Measurements from ENCODE around the gene LSR. TPM values are rescaled to one million over a fixed set of nuclear protein-coding genes. Genes with fewer than 3 reads are reported as not detected.
A peak's percentile ranks its signal among the peaks of the same experiment; 100 is the strongest.

Gene LSR
- total RNA-seq, 1 donor from 2014 or later, result 1.0 TPM

DNA sequence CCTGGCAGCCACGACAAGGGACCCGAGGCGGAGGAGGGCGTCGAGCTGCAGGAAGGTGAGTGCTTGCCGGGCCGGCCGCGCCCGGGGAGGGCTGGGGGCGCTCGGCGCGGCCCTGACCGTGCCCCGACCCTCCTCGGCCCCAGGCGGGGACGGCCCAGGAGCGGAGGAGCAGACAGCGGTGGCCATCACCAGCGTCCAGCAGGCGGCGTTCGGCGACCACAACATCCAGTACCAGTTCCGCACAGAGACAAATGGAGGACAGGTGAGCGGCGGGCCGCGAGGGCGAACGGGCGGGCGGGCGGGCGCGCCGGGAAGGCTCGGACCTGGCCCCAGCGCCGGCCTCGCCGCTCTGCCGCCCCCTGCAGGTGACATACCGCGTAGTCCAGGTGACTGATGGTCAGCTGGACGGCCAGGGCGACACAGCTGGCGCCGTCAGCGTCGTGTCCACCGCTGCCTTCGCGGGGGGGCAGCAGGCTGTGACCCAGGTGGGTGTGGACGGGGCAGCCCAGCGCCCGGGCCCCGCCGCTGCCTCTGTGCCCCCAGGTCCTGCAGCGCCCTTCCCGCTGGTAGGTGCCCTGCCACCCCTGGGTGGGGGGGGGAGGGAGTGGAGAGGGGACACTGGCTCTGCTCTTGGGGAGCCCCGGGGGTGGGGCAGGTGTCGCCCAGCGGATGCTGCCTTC, 20.8 kb downstream of the LSR start:
- intact Hi-C loops (cut with micrococcal nuclease), result loop anchor here (2.0 to 5.0 kb wide), 5 partner anchors 62 to 448 kb away; partner anchors contain the start of genes FFAR1, FXYD5, FXYD7 and KMT2B
- H3K36me3 Mint-ChIP-seq (ENCODE audit: low read depth), result peaks cover 57% of the 10 kb centered on the region

DNA sequence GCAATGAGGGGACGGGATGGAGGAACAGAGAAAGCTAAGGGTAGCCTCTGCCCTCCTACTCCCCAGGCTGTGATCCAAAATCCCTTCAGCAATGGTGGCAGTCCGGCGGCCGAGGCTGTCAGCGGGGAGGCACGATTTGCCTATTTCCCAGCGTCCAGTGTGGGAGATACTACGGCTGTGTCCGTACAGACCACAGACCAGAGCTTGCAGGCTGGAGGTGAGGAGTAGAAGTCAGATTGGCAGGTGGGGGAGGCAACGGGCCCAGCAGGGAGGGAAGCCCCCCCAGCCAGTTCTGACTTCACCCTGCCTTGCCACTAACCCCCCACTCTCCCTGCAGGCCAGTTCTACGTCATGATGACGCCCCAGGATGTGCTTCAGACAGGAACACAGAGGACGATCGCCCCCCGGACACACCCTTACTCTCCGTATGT, 21.6 kb downstream of the LSR start:
- intact Hi-C loops (cut with micrococcal nuclease), result no loop called here
- H3K4me1 Mint-ChIP-seq (ENCODE audit: low read depth), result peaks cover 12% of the 10 kb centered on the region
- no peaks in the 10 kb centered on the region for H3K9me3 Mint-ChIP-seq
- H3K27me3 Mint-ChIP-seq (ENCODE audit: low read depth), result no peaks in the 10 kb centered on the region
- no peak overlapping the region for H3K27ac Mint-ChIP-seq
- DNase-seq (ENCODE audit: low spot score), result no peak
- peak overlapping the region; percentile 66 for H3K4me3 Mint-ChIP-seq (ENCODE audit: low read depth)
- H3K36me3 Mint-ChIP-seq (ENCODE audit: low read depth), result peaks cover 62% of the 10 kb centered on the region

More for the DNA sequence above, 20.8 kb downstream of the LSR start:
- DNase-seq (ENCODE audit: low spot score), result peak; percentile 76
- Mint-ChIP-seq H3K9me3 (no peaks in the 10 kb centered on the region), H3K4me1 (ENCODE audit: low read depth) (peaks cover 12% of the 10 kb centered on the region), H3K4me3 (ENCODE audit: low read depth) (peak overlapping the region; percentile 72), H3K27ac (peak overlapping the region; percentile 67), H3K27me3 (ENCODE audit: low read depth) (no peaks in the 10 kb centered on the region)

DNA sequence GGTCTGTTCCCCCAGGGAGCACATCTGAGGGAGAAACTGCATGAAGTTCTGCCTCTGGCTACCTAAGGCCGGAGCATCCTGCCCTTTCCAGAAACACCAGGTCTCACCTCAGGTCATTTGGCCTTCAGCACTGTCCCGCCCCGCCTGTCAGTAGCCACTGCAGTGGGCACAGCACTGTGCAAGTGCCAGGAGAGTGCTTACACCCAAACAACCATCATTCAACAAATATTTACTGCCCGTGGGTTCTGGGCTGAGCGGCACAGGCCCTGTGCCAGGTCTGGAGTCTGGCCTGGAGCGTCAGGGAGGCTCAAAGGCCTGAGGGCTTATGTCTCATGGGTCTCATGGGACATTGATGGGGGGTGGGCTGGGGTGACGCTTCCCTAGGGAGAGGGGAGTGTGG, 22.7 kb downstream of the LSR start:
- Mint-ChIP-seq H3K27me3 (ENCODE audit: low read depth) (no peaks in the 10 kb centered on the region), H3K36me3 (ENCODE audit: low read depth) (peaks cover 64% of the 10 kb centered on the region), H3K4me1 (ENCODE audit: low read depth) (peaks cover 5% of the 10 kb centered on the region), H3K4me3 (ENCODE audit: low read depth) (no peak overlapping the region), H3K9me3 (no peaks in the 10 kb centered on the region), H3K27ac (no peak overlapping the region)
- intact Hi-C loops (cut with micrococcal nuclease), result no loop called here
- DNase-seq (ENCODE audit: low spot score), result no peak

DNA sequence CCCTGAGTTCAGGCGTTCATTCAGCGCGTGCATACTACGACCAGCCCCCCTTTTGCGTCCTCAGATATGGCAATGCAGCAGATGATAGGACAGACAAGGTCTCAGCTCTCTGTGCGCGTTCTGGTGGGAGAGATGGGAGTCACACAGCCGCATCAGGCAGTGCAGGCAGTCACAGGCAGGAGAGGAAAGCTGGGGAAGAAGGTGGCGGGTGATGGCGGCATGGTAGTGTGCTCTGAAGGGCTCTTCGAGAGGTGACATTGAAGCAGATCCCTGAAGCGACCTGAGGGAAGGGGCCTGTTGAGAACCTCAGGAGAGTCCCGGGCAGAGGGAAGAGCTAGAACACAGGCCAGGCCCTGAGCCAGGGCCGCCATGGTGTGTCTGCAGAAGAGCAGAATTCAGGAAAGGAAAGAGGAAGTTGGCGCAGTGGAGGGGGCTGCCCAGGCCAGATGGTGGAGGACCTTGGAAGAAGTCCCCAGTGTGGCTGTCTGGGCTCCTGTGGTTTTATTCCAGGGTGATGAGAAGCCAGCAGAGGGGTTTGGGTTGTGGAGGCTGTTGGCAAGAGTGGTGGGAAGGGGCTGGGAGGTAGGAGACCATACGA, 23.4 kb downstream of the LSR start:
- intact Hi-C loops (cut with micrococcal nuclease), result no loop called here
- Mint-ChIP-seq H3K4me1 (ENCODE audit: low read depth) (peaks cover 7% of the 10 kb centered on the region), H3K36me3 (ENCODE audit: low read depth) (peaks cover 69% of the 10 kb centered on the region), H3K9me3 (no peaks in the 10 kb centered on the region), H3K27me3 (ENCODE audit: low read depth) (no peaks in the 10 kb centered on the region), H3K27ac (no peak overlapping the region), H3K4me3 (ENCODE audit: low read depth) (no peak overlapping the region)
- DNase-seq (ENCODE audit: low spot score), result no peak

DNA sequence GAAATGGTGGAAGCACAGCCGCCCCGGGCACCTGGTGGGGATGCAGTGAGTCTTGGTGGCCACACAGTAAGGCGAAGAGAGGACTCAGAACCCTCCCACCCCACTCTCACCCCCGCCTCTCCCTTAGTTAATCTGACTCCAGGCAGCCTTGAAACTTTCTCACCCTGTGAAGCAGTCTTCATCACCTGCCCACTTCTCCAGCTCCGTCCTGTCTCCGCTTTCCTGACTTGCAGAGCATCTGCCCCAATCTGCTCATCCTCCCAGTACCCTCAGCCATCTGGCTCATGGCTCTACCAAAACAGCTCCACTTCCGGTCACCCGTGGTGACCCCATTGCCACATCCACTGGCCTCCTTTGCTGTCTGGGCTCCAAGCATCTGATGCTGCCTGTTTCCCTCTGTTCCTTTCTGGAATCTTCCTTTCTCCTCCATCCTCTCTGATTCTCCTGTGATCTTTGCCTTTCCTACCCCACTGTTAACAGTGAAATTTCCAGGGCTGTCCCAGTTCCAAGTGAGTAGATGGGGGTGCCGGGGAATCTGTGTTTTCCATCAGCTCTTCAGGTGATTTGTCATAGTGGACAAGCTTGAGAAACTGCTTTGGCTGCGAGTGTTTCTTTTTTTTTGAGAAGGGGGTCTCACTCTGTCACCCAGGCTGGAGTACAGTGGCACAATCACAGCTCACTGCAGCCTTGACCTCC, 24.3 kb downstream of the LSR start:
- no peak for DNase-seq (ENCODE audit: low spot score)
- no peak overlapping the region for H3K27ac Mint-ChIP-seq
- H3K9me3 Mint-ChIP-seq, result no peaks in the 10 kb centered on the region
- peaks cover 67% of the 10 kb centered on the region for H3K36me3 Mint-ChIP-seq (ENCODE audit: low read depth)
- no peak overlapping the region for H3K4me3 Mint-ChIP-seq (ENCODE audit: low read depth)
- H3K4me1 Mint-ChIP-seq (ENCODE audit: low read depth), result peaks cover 7% of the 10 kb centered on the region
- H3K27me3 Mint-ChIP-seq (ENCODE audit: low read depth), result no peaks in the 10 kb centered on the region
- intact Hi-C loops (cut with micrococcal nuclease), result no loop called here

DNA sequence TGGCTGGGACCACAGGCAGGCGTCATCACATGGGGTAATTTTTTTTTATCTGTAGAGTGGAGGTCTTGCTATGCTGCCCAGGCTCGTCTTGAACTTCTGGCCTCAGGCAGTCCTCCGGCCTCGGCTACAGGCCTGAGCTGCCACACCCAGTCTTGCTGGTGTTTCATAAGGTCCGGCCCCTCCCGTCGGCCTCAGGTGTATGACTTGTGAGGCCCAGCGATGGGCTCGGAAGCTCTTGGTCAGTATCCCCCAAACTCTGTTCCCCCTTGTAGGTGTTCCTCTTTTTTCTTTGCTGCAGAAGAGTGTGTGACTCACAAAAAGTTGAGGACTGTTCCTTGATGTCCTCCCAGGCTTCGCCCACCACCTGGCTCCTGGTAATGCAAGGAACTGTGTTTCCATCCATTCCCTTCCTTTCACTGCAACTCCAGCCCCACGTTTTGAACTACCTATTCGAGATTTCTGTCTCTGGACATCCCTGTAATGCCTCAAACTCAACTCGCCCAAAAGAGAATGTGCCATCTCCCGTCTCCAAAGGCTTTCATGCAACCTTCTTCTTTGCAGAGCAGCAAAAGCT, 25.0 kb downstream of the LSR start:
- intact Hi-C loops (cut with micrococcal nuclease), result no loop called here
- peaks cover 7% of the 10 kb centered on the region for H3K4me1 Mint-ChIP-seq (ENCODE audit: low read depth)
- no peak overlapping the region for H3K4me3 Mint-ChIP-seq (ENCODE audit: low read depth)
- no peak overlapping the region for H3K27ac Mint-ChIP-seq
- H3K36me3 Mint-ChIP-seq (ENCODE audit: low read depth), result peaks cover 67% of the 10 kb centered on the region
- no peak for DNase-seq (ENCODE audit: low spot score)
- H3K9me3 Mint-ChIP-seq, result no peaks in the 10 kb centered on the region
- H3K27me3 Mint-ChIP-seq (ENCODE audit: low read depth), result no peaks in the 10 kb centered on the region

DNA sequence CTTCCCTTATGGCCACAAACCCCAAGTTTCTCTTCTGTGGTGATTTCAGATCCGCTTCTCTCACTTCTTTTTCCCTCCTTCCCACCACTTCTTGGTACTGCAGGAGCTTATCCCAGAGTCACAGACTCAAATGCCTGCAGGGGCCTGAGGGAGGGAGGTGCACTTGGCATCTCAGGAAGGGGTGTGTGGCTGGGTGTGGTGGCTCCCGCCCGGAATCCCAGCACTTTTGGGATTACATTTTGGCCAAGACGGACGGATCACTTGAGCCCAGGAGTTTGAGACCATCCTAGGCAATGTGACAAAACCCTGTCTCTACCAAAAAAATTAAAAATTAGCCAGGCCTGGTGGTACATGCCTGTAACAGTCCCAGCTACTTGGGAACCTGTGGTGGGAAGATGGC, 25.5 kb downstream of the LSR start:
- Mint-ChIP-seq H3K9me3 (no peaks in the 10 kb centered on the region), H3K4me1 (ENCODE audit: low read depth) (peaks cover 7% of the 10 kb centered on the region), H3K27me3 (ENCODE audit: low read depth) (no peaks in the 10 kb centered on the region), H3K4me3 (ENCODE audit: low read depth) (no peak overlapping the region), H3K36me3 (ENCODE audit: low read depth) (peaks cover 68% of the 10 kb centered on the region), H3K27ac (no peak overlapping the region)
- intact Hi-C loops (cut with micrococcal nuclease), result no loop called here
- DNase-seq (ENCODE audit: low spot score), result no peak

DNA sequence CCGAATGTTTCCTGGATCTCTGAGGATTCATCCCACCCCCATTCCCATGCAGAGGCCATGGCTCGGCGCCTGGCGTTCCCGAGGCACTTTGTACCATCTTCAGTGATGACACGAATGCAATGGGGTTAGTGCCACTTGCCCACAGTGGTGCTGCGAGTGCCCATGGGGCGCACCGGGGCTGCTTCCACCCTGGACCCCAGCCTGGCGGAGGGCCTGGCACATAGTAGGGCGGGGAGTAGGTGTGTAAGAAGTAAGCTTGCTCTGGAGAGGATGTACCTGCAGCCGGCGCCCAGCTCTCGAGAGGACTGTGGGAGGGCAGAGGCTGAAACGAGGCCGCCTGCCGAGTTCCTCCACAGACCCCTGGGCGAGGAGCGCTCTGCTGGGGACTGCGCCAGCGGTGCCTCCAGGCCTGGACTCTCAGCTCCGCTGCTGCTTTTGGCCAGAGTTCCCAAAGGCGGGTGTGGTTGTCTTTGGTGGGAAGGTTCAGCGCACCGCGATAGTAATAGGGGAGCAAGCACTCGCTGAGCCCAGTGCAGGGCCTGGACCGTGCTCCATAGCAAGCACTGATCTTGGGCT, 28.0 kb downstream of the LSR start:
- intact Hi-C loops (cut with micrococcal nuclease), result no loop called here
- peaks cover 50% of the 10 kb centered on the region for H3K36me3 Mint-ChIP-seq (ENCODE audit: low read depth)
- H3K27ac Mint-ChIP-seq, result no peak overlapping the region
- H3K4me1 Mint-ChIP-seq (ENCODE audit: low read depth), result peaks cover 6% of the 10 kb centered on the region
- H3K9me3 Mint-ChIP-seq, result no peaks in the 10 kb centered on the region
- peaks cover 1% of the 10 kb centered on the region for H3K27me3 Mint-ChIP-seq (ENCODE audit: low read depth)
- H3K4me3 Mint-ChIP-seq (ENCODE audit: low read depth), result no peak overlapping the region
- DNase-seq (ENCODE audit: low spot score), result no peak

DNA sequence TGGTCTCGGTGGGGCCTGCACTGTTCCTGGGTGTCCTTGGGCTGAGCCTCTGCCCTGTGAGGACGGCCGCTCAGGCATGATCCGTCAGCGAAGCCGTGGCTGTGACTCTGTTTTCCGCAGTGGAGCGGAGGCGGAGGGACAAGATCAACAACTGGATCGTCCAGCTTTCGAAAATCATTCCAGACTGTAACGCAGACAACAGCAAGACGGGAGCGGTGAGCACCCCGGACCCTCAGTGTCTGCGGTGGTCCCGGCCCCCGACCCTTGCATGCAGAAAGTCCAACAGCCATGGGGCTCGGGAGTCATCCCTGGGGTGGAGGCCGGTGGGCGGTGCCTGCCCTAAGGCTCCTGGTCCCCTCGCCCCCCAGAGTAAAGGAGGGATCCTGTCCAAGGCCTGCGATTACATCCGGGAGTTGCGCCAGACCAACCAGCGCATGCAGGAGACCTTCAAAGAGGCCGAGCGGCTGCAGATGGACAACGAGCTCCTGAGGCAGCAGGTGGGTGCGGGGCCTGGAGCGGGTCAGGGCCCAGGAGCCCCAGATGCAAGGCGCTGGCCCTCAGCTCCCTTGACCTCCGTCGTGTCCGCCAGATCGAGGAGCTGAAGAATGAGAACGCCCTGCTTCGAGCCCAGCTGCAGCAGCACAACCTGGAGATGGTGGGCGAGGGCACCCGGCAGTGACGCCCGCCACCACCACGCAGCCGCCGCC, 29.9 kb downstream of the LSR start:
- Mint-ChIP-seq H3K9me3 (no peaks in the 10 kb centered on the region), H3K4me1 (ENCODE audit: low read depth) (peaks cover 2% of the 10 kb centered on the region), H3K27me3 (ENCODE audit: low read depth) (peaks cover 1% of the 10 kb centered on the region), H3K36me3 (ENCODE audit: low read depth) (peaks cover 34% of the 10 kb centered on the region), H3K27ac (no peak overlapping the region), H3K4me3 (ENCODE audit: low read depth) (no peak overlapping the region)
- intact Hi-C loops (cut with micrococcal nuclease), result no loop called here
- DNase-seq (ENCODE audit: low spot score), result no peak

DNA sequence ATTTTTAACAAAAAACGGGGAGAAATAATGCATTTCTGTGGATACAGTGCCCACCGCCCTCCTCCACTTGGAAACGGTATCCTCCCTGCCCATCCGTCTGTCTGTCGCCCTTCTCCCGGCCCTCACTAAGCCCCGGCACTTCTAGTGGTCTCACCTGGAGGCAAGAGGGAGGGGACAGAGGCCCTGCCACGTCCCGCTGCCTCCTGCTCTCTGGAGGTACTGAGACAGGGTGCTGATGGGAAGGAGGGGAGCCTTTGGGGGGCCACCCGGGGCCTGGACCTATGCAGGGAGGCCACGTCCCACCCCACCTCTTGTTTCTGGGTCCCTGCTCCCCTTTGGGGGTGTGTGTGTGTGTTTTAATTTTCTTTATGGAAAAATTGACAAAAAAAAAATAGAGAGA, 30.6 kb downstream of the LSR start:
- Mint-ChIP-seq H3K4me3 (ENCODE audit: low read depth) (no peak overlapping the region), H3K36me3 (ENCODE audit: low read depth) (peaks cover 28% of the 10 kb centered on the region), H3K9me3 (no peaks in the 10 kb centered on the region)

DNA sequence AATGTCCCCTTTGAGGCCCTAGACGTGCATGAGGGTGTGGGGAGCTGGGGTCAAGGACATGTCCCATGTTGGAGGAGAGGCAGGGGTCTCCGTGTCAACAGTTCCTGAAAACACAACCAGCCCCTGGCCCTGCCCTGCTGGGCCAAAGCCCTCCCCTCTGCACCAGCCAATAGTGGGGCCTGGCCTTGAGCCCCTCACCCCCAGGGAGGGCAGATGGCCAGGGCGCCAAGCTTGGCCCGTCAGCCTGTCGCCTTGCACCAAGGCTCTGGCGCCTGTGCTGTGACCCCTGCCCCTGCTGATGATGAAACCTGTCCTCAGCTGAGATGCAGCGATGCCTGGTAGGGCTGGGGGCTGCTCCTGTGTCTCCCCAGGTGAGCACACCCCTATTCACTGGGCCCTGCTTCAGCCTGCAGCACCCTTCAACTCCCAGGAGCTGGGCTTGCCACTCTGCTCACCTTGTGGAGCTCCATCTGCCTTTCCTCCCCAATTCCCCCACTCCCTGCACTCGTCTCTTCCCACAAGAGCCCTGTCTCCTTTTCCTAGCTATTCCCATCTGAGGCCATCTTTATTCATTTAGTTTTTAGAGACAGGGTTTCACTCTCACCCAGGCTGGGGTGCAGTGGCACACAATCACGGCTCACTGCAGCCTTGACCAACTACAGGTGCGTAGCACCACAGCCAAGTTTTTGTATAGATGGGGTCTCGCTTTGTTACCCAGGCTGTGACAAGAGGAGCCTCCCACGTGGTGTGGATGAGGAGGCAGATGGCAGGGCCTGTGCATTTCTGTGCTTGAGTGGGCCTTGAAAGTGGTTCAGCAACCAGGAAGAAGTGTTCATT, 31.4 kb downstream of the LSR start:
- no peaks in the 10 kb centered on the region for H3K9me3 Mint-ChIP-seq
- H3K4me1 Mint-ChIP-seq (ENCODE audit: low read depth), result peaks cover 2% of the 10 kb centered on the region
- no peak overlapping the region for H3K27ac Mint-ChIP-seq
- H3K4me3 Mint-ChIP-seq (ENCODE audit: low read depth), result no peak overlapping the region
- peaks cover 4% of the 10 kb centered on the region for H3K27me3 Mint-ChIP-seq (ENCODE audit: low read depth)
- DNase-seq (ENCODE audit: low spot score), result no peak
- peaks cover 21% of the 10 kb centered on the region for H3K36me3 Mint-ChIP-seq (ENCODE audit: low read depth)
- intact Hi-C loops (cut with micrococcal nuclease), result no loop called here

More for the DNA sequence above, 30.6 kb downstream of the LSR start:
- Mint-ChIP-seq H3K27ac (no peak overlapping the region), H3K27me3 (ENCODE audit: low read depth) (peaks cover 1% of the 10 kb centered on the region), H3K4me1 (ENCODE audit: low read depth) (peaks cover 2% of the 10 kb centered on the region)
- intact Hi-C loops (cut with micrococcal nuclease), result no loop called here
- no peak for DNase-seq (ENCODE audit: low spot score)

Measured in activated T-helper 2 cell treated with anti-CD3 and anti-CD28 coated beads, Interferon-gamma antibody, Interleukin-2, Interleukin-4, amounts not matched to agents 10 μg/mL and 5 μg/mL and 100 μg/mL, durations not matched to agents 14 hours and 24 hours and 36 hours (primary cell).